GM11168 (cell line): Measurements from ENCODE around the gene SLC30A1.
"Not testable (repeated sequence)": the region's sequence is repeated elsewhere in the genome, so short reads cannot be mapped to it uniquely, and the experiment has no call there.

Source experiments
- in situ Hi-C: fragments of 300-500 bp; cut with MboI; formaldehyde crosslinking; loops from one replicate; pipeline ENCODE4 v1.12.0; 2022; ENCODE audit warnings: low sequenced_read_pairs; ENCODE audit not compliant: unreplicated experiment

The SLC30A1 gene

DNA sequence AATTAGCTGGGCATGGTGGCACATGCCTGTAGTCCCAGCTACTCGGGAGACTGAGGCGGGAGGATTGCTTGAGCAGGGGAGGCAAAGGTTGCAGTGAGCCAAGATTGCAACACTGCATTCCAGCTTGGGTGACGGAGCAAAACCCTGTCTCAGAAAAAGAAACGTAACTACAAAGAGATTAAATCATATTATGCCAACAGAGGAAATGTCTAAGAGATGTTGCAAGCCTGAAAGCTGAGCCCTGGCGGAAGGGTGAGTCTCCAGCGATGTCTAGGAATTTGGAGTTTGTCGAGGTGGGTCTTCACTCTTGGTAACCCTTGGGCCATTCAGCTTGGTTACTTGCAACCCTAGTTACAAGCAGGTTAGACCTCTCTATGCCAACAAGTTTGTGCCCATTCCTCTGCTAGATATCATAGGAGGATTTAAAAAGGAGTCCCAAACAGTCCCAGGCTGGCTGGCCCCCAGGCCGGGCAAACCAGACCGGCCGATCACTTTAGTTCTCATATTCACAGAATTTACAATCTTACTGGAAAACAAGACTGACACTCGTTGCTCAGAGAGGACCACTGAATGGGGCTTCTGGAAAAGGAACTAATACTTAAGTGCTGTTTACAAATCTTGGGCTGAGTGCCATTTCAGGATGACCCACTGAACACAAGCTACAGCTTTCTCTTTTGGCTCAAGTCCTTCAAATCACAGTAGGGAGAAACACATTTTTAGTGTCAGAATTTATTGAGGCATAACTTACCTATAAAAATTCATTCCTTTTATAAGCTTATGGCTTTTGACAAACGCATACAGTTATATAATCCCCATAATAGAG lies 27.1 kb downstream of the SLC30A1 start:
- in situ Hi-C loops = no loop called here

DNA sequence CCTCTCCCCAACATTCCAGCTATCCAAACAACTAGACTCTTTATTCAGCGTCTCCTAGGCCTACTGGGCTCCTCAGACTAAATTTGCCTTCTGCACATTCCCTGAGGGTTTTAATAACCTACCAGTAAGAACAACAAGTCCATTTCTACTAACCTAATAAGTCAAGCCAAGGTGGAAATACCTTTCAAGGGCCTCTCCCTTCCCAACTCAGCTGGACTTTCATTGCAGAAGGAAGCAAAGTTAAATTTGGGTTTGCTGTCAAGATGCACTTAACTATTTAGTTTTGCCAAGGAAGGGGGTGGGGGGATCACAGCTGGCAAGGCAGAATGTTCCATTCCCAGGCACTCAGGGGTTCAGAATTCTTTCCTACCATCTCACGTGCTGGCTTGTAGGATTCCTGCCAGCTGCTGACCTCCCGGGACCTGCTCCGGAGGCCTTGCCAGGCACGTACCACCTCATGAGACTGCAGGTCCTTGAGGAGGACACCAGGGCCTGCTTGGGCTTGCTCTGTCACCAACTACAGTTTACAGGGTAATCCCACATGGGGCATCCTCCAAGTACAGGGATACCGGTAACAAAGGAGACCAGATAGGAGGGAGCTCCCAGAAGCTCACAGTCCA lies 29.8 kb downstream of the SLC30A1 start:
- in situ Hi-C loops = no loop called here

DNA sequence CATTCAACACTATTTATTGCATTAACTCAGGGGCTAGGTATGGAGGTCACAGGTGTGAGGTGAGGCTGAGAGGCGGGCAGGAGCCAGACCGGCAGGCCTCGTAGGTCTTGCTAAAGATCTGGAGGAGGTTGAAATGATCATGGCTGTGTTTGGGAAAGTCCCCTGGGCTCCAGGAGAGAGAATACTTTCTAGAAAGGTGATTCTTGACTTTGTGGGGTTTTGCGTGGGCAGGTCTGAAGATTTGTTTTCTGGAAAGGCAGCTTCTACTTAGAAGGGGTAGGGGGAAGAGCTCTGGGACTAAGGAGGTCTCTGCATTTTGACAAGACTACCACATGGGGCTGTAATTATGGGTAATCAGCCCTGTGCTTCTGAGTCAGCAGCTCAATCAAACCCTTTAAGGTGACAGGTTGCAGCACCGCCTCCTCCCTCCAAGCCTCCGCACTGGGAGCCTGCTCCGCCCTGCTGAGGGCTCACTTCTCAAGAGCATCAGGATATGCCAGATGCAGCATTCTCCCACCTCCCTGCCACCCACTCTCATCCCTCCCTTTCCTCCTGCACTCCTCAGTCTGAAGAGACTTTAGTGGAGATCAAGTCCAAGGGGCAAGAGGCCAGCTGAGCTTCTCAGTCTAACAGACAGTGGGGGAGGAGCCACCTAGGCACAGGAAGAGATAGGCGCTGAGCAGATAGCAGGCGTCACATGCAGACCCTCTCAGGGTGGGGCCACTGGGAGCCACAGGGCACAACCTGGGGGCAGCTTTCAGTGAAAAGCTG lies 30.5 kb downstream of the SLC30A1 start:
- in situ Hi-C loops = no loop called here

DNA sequence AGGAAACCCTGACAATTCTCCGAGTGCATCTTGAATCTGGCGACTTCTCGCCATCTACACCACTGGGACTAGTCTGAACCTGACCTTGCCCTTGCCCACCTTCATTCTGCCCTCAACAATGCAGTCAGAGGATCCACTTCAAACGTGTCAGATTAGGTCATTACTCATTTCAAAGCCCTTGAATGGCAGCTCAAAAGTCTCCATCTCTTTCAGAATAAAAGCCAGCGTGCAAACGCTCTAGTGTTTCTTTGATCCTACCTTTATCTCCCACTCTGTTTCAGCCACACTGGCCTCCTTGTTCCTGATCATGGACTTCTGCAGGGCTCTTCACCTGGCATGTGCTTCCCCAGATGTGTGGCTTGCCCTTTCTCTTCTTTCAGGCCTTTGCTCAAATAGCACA lies 31.3 kb downstream of the SLC30A1 start:
- in situ Hi-C loops = no loop called here

DNA sequence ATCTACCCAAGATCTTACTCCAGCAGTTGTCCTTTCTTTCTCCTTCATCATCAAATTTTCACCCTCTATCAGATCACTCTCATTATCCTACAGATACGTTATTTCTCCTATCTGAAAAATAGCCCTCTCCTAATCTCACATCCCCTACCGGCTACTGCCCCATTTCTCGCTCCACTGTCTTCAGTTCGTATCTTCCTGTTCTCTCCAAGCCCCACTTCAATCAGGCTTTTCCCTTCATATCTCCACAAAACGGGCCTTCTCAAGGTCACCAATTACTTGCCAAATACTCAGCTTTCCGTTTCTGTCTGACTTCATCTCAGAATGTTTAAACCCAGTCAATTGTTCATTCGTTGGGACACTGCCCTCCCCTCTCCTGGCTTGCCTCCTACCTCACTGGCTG lies 32.4 kb downstream of the SLC30A1 start:
- in situ Hi-C loops = no loop called here

DNA sequence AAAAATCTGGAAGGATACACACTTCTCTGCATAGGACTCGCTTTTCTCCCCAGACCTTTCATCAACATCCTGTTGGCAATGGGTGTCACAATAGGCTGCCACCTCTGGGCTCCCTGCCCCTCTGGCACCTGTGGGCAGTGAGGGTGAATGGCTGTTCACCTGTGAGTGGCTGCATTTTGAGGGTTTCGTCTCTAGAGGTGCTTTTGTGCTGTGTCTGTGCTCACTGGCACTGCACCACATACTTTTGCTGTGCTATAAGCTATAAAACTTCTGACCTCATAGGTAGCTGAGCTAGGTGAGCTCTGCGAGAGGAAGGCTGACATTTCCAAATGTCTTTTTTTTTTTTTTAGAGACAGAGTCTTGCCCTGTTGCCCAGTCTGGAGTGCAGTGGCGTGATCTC lies 35.9 kb downstream of the SLC30A1 start:
- in situ Hi-C loops = no loop called here

DNA sequence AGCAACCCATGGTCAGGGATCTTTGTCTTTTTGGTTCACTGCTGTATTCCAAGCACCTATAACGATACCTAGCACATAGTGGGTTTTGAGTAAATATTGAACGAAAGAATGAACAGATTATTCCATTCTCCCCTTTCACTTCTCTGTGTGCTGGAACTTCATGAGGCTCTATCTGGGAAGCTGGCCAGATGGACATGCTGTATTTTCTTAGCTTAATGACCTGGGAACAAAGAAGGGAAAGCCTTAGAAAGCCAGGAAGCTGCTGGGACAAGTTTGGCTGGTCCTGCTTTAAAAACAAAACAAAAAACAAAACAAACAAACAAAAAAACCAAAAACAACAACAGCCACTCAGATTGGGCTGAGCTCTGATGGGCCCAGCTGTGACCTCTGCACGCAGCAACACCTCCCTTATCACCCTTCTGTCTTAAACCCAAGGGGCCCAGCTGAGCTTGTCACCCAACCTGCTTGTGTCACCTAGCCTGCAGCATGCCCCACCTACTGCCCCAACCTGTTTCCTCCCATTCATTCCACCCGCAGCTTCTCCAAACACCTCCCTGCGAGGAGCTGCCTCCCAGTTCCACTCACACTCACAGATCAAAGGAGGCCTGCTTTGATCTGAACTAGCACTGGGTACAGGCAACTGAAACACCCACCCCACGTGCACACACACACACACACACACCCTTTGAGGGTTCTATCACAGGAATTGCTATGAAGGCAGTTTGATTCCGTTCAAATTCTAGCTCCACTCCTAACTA lies 37.1 kb downstream of the SLC30A1 start:
- in situ Hi-C loops = no loop called here

DNA sequence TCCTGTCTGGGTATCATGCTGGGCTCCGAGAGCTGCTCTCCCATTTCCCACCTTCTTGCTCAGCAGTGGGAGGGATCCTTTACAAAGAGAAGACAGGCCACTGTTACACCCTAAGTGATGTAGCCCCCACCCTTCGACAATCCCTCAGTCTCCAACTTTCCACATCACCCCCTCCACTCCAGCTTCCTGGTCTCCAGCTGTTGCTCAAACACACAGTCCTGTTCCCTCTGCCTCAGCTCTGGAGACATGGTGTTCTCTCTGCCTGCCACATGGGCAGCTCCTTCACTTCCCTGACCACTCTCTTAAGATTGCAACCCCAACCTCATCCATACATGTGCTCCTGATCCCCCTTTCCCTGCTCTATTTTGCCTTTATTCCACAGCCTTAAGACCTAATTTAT lies 37.7 kb downstream of the SLC30A1 start:
- in situ Hi-C loops = no loop called here

DNA sequence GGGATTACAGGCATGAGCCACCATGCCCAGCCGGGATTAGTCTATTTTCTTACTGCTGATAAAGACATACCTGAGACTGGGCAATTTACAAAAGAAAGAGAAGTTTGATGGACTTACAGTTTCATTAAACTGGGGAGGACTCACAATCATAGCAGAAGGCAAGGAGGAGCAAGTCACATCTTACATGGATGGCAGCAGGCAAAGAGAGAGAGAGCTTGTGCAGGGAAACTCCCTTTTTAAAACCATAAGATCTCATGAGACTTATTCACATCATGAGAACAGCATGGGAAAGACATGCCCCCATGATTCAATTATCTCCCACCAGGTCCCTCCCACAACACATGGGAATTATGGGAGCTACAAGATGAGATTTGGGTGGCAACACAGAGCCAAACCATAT lies 38.1 kb downstream of the SLC30A1 start:
- in situ Hi-C loops = not testable (repeated sequence)

DNA sequence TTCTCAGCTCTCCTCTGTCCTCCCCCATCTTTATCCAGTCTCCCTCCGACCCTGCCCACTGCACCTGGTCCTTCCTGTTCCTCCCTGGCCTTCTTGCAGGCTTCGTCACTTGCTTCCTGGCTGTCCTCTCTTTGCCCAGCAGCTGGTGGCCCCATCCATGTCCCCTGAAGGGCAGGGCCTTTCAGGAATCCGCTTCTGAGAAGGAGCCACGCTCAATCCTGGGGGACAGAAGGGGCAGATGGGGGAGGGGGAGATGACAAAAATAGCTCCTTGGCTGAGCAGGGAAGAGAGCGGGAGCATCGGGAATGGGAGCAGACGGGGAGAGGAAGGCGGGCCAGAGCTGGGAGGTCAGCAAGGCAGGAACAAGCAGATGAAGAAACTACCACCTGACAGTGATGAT lies 40.7 kb downstream of the SLC30A1 start:
- in situ Hi-C loops = no loop called here

DNA sequence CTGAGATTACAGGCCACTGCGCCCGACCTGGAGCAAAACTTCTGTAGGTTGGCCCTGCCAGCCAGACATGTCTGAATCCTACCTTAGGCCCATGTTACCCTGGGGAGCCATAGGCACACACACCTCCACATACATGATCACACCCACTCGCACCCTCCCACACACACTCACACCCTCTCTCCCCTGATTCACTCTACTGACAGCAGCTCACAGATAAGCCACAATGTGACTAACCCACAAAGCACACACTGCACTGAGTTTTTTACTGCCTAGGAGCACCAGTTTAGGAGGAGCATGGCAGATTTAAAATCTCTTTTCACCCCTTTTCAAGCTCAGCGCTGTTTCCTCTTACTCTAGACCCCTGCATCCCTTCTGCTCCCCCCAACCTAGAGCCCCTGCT lies 41.7 kb downstream of the SLC30A1 start:
- in situ Hi-C loops = no loop called here

DNA sequence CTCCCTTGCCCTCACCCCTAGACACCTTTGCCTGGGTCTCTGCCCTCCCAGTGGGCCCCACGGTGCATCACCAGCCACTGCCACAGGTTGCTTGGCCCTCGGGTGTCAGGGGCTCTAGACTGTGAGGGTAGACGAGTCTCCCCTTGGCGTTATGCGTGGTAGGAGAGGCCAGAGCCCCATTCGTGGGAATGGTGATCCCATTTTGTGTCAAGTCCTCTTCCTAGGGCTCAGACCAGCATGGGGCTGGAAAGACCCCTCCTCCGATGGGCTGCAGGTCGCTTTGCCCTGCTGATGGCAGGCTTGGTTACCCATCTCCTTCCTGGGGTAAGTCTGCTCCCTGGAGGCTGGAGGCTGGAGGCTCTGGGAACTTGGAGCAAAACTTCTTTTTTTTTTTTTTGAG lies 42.4 kb downstream of the SLC30A1 start:
- in situ Hi-C loops = no loop called here

DNA sequence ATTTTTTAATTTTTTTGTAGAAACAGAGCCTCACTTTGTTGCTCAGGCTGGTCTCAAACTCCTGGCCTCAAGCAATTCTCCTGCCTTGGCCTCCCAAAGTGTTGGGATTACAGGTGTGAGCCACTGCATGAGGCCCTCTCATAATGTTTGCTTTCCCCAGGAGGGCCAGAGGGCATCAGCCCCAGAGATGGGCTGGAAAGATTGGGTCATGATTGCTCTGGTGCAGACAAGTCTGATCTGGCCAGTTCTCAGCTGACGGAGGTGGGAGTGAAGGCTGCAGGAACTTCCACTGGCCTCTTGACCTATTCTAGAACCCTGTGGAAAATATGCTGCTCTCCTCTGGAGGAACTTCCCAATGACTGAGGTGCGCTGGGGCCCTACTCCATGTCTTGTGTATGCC lies 43.6 kb downstream of the SLC30A1 start:
- in situ Hi-C loops = no loop called here

DNA sequence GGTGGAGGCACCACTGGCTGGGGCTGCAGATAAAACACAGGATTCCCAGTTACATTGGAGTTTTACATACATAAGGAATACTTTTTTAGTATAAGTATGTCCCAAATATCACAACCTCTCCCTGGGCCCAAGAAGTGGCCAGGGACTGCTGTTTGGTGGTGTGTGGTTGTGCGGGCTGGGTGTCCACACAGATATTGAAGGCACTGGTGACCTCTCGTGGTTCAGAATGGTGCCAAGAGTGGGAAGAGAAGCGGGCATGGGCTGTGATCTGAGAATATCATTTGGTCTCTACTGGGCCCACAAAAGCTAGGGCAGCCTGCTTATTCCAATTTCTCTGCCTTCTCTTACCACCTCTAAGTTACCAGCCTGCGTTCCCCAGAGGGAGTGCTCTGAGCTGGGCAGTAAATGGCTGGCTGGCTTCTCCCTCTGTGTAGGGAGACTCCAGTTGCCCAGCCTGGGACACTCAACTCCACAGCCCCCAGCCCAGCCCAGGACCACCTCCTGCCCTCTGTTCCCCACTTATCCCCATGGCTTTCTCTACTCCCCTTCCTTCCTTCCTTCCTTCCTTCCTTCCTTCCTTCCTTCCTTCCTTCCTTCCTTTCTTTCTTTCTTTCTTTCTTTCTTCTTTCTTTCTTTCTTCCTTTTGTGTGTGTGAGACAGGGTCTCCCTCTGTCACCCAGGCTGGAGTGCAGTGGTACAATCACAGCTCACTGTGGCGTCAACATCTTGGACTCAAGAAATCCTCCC lies 44.2 kb downstream of the SLC30A1 start:
- in situ Hi-C loops = no loop called here

DNA sequence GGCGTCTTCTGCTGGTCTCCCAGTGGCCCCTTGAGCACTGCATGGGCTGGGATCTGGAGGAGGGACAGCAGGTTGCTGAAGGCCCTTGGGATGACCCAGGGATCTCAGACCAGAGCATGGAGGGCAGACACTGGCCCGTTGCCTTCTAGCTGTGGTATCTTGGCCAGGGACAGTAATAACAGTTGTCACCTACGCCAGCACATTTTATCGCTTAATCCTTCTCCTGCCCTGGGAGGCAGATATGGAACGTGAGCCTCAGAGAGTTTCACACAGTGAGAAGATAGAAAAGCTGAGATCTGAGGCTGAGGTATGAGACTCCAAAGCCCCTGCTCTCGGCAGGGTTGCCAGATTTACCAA lies 46.9 kb downstream of the SLC30A1 start:
- in situ Hi-C loops = no loop called here

DNA sequence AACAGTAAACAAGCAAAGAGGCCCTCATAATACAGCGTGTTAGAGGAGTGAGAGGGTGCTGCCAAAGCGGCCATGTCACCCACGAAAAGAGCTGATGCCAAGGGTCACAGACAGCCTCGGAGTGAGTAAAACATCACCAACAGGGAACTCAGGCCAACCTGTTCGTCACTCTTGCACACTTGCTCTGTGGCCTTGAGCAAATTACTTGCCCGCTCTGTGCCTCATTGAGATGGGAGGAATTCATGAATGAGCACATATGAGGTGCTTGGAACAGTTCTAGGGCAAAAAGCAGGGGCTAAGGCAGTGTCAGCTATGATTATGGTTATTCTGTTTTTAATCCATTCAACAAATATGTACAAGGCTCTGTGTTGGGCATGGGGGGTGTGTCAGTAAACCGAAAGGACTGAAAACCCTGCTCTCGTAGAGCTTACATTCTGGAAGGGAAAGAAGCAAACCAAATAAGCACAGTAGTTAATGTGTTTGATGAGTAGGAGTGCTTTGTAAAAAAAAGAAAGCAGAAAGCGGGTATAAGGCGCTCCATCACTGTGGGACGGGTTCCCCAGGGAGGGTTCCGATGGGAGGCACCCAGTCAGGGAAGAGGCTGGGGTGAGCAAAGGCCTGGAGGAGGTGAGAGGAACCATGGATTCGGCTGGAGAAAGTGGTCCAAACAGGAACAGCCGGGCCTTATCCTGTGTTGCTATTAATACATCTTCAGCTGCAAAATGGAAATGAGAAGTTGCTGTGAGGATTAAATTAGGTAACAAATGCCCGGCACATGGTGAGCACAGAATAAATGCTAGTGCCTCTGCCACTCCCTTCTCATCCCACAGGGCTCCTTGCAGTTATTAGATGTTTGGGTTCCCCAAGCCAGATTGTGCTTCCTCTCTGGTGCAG lies 47.5 kb downstream of the SLC30A1 start:
- in situ Hi-C loops = no loop called here

DNA sequence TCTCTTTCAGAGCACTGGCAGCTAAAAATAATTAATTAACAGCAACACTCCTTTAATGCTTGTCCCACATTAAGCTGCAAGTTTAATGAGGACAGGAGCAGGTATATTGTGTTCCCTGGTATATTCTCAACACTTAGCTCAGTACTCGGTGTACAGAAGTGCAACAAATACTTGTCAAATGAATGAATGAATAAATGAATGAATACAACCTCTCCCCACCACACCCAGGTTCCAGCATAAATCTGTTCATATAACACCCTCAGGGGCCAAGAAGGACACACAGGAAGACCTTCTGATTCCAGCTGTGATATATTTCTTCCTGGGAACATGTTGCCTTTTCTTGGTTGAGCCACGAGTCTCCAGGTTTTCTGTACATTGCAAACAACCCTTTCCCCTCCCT lies 48.9 kb downstream of the SLC30A1 start:
- in situ Hi-C loops = no loop called here

DNA sequence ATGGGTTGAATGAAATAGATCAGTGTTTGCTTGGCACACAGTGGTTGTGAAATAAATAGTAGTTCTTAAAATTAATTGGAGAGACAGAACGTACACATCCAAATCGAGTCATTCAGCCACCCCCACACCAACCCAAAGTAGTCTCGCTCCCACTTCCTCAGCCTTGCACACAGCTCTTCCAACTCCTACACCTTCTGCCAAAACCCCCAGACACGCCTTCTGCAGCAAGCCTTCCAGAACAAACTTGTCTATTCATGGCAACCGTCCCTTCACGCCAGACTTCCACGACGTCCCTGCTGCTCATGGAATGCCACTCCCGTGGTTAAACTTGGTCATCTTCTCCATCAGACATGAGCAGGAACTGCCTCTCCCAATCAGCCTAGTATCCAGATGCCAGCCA lies 49.5 kb downstream of the SLC30A1 start:
- in situ Hi-C loops = no loop called here

DNA sequence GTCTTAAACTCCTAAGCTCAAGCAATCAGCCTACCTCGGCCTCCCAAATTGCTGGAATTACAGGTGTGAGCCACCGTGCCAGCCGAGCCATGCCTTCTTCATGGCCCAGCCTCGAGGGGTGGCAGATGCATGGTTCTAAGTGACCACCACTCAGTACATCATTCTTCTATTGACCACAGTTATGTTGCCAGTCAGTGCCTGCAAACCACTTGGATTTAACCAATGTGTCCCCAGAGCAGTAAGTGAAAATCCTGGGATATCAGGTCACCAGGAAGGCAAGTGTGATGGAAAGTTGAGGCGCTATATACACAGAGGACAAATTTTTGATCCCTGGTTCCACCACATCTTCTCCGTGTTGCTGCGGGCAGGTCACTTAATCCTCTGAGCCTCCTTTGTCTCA lies 50.0 kb downstream of the SLC30A1 start:
- in situ Hi-C loops = no loop called here
